Measurements from ENCODE around the gene OR56A3.
A peak's percentile ranks its signal among the peaks of the same experiment; 100 is the strongest.

The OR56A3 gene

GRCh38 chr11:5941951-5942350 is at the start of gene OR56A3:
Gene OR56A3 (plus strand): TSS chr11:5942251. CDS start chr11:5947347, 5,096 bp downstream.
- no peak for DNase-seq (ENCODE audit: low read depth)
- TF ChIP-seq CTCF (IDR thresholded peaks at IDR 0.05; ENCODE audit: low read depth, low read length) (no peak), POLR2A (IDR thresholded peaks at IDR 0.05; ENCODE audit: extremely low read depth, insufficient read length) (no peak), MAX (IDR thresholded peaks at IDR 0.05; ENCODE audit: low read depth, low read length) (no peak), MYC (IDR thresholded peaks at IDR 0.05; ENCODE audit: low read depth, low read length) (no peak)
- no peak within 1 kb of the TSS for H3K4me3 ChIP-seq (ENCODE audit: low read depth, low read length)

GRCh38 chr11:5892908-5893307 is 49.1 kb upstream of the OR56A3 start, which contains the start of gene OR52E5:
Gene OR52E5 (plus strand): TSS chr11:5893208. CDS start chr11:5900777, 7,569 bp downstream.
- TF ChIP-seq POLR2A (IDR thresholded peaks at IDR 0.05; ENCODE audit: extremely low read depth, insufficient read length) (no peak), CTCF (IDR thresholded peaks at IDR 0.05; ENCODE audit: low read depth, low read length) (no peak), MYC (IDR thresholded peaks at IDR 0.05; ENCODE audit: low read depth, low read length) (no peak), MAX (IDR thresholded peaks at IDR 0.05; ENCODE audit: low read depth, low read length) (no peak)
- no peak within 1 kb of the TSS for H3K4me3 ChIP-seq (ENCODE audit: low read depth, low read length)
- no peak for DNase-seq (ENCODE audit: low read depth)

- no peak overlapping the region for H3K4me3 ChIP-seq (ENCODE audit: low read depth, low read length)
- TF ChIP-seq MYC (IDR thresholded peaks at IDR 0.05; ENCODE audit: low read depth, low read length) (no peak), POLR2A (IDR thresholded peaks at IDR 0.05; ENCODE audit: extremely low read depth, insufficient read length) (no peak), CTCF (IDR thresholded peaks at IDR 0.05; ENCODE audit: low read depth, low read length) (no peak), MAX (IDR thresholded peaks at IDR 0.05; ENCODE audit: low read depth, low read length) (no peak)
- DNase-seq (ENCODE audit: low read depth), result no peak
Measured at GRCh38 chr11:5899534-5899933, 42.5 kb upstream of the OR56A3 start.

GRCh38 chr11:5910540-5910939 is 31.5 kb upstream of the OR56A3 start:
- DNase-seq (ENCODE audit: low read depth), result no peak
- no peak overlapping the region for H3K4me3 ChIP-seq (ENCODE audit: low read depth, low read length)
- TF ChIP-seq CTCF (IDR thresholded peaks at IDR 0.05; ENCODE audit: low read depth, low read length) (no peak), MYC (IDR thresholded peaks at IDR 0.05; ENCODE audit: low read depth, low read length) (no peak), POLR2A (IDR thresholded peaks at IDR 0.05; ENCODE audit: extremely low read depth, insufficient read length) (no peak), MAX (IDR thresholded peaks at IDR 0.05; ENCODE audit: low read depth, low read length) (no peak)

- peak; percentile 15 for DNase-seq (ENCODE audit: low read depth)
- no peak overlapping the region for H3K4me3 ChIP-seq (ENCODE audit: low read depth, low read length)
- TF ChIP-seq POLR2A (IDR thresholded peaks at IDR 0.05; ENCODE audit: extremely low read depth, insufficient read length) (no peak), MYC (IDR thresholded peaks at IDR 0.05; ENCODE audit: low read depth, low read length) (no peak), CTCF (IDR thresholded peaks at IDR 0.05; ENCODE audit: low read depth, low read length) (no peak), MAX (IDR thresholded peaks at IDR 0.05; ENCODE audit: low read depth, low read length) (no peak)
Measured at GRCh38 chr11:5922749-5923426, 19.2 kb upstream of the OR56A3 start.
